ENCODE measurements around the gene MEIS2.
"Not testable (repeated sequence)": the region's sequence is repeated elsewhere in the genome, so short reads cannot be mapped to it uniquely, and the experiment has no call there.

MEIS2 gene

DNA sequence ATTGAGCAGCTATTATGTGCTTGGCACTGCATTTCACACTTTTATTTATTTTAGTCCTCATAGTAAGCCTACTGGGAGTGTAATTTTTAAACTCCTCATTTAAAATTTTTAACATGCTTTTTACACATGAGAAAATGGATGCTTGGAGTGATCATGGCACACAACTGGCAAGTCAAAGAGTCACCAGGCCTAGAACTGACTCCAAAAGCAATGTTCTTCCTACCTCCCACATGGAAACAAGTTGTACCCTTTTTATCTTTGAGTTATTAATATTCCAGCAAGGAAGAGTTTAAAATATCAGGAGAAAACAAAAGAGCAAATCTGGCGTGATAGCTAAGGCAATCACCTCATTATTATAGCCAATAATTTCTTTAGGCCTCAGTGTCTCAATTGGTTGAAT, 100.6 kb downstream of the MEIS2 start:
- DNase-seq = no peak

DNA sequence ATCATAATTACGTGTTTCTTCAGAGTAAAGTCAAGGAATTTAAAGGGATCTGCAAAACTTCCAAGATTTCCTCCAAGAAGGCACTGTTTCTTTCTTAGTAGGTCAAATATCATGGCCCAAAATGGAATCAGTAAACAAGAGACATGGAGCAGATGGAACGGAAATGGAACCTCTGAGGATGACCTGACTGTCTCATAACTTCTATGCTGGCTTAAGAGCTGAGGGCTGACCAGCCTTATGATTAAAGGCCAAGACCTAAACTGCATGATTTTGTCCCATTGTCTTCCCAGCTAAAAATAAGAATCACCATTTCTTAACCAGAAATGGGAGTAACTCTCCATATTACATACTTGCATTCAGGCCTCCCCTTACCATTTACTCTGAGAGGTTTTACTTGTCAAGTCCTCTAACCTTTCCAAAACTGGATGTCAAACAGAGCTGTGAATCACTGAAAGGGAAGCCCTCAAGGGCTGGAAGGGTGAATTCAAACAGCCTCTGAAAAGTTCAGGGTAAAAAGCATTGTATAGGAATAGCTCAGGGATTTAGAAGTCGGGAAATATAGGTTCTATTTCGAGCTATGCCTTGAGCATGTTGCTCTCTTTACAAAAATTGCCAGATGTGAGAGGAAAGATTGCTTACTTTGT, 103.7 kb downstream of the MEIS2 start:
- no peak for DNase-seq

DNA sequence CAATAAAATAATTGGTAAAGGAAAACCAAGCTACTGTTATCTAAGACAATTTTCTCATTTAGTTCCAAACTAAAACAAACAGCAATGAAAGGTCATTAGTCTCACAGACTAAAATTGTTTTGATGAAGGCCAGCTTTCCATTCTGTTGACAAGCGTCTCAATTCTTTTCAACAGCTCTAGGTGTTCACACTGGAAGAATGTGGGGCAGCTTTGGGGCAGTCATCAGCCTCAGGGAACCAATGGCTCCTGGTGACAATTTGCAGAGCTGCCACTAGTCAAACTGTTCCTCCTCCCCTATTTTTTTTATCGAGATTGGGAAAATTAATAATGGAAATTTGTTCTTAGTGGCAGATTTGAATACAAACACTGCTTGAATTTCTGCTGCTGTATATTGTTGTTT, 104.2 kb downstream of the MEIS2 start:
- DNase-seq = no peak

DNA sequence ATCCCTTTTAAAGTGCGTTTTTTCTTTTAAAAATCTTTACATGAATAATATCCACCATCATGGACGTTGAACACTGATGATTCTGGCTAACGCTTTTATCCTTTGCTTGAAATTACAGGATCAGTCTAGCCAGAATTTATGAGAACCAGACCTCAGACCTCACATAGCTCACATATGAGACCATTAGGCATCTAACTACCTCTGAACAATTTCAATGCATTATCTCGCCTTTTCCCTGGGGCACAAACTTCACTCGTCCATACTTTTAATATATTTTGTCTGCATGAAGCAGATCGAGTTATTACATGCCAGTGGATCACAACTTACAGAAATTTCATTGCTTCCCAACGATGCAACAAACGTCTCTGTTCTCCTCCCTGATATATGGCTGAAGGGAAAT, 105.6 kb downstream of the MEIS2 start:
- no peak for DNase-seq

DNA sequence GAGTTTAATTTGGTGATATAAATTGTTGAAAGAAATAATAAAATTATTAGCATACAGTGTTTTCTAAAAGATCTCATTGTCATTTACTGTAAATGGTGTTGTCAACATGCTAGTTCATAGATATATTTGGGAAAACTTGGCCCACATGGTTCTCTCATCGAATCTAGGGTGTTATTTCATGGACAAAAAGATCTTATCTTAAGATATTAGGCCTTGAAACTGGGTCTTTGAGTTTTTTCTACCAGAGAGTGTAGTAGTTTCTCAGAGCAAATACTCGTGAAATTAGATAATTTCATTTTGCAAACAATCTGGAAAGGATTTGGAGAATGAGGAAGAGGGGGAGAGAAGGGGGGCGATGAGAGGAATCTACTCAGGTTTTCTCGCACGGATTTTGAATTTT, 107.9 kb downstream of the MEIS2 start:
- no peak for DNase-seq

DNA sequence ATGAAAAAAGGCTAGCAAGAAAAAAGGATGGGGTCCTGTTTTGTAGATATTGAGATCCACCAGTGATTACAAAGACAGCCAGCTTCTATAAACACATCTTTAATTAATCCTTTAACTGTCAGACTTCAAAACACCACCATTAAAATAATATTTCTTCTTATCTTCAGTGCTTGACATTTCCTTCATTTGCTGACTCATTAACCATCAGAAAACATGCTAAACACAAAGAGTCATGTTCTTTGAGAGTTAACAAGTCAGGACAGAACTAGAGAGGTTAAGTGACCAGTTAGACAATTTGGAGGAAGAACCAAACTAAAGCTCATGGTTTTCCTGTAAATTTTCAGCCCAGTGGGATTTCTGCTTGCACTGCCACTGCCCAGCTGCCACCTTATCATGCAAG, 111.4 kb downstream of the MEIS2 start:
- DNase-seq = no peak

DNA sequence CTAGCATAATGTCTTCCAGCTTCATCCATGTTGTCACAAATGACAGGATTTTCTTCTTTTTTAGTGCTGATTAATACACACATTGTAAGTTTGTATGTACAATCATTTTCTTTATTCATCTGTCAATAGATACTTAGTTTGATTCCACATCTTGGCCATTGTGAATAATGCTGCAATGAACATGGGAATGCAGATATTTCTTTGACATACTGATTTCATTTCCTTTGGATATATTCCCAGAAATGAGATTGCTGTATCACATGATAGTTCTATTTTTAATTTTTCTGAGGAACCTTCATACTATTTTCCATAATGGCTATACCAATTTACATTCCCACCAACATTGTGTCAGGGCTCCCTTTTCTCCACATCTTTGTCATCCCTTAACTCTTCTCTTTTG, 117.9 kb downstream of the MEIS2 start:
- DNase-seq = no peak

DNA sequence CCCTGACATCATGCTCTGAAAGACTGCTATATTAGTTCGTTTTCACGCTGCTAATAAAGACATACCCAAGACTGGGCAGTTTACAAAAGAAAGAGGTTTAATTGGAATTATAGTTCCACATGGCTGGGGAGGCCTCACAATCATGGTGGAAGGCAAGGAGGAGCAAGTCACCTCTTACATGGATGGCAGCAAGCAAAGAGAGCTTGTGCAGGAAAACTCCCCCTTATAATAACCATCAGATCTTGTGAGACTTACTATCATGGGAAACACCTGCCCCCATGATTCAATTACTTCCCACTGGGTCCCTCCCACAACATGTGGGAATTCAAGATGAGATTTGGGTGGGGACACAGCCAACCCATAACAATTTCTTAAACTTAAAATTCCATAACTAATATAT, 120.1 kb downstream of the MEIS2 start:
- not testable (repeated sequence) for DNase-seq

DNA sequence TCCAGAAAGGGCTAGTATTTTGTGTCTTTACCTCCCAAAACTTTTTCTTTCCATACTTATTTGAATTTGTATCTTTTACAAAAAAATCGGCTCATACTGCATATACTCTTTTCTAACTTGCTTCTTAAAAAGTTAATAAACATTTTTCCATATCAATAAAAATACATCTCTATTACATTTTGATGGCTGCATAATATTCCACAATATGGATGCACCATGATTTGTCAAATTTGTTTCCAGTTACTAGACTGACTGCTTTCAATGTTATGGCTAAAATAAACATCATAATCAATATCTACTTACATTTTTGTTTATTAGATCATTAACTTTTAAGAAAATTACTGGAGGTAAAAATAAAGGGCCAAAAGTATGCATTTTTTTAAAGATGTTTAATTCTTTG, 121.7 kb downstream of the MEIS2 start:
- DNase-seq = no peak

DNA sequence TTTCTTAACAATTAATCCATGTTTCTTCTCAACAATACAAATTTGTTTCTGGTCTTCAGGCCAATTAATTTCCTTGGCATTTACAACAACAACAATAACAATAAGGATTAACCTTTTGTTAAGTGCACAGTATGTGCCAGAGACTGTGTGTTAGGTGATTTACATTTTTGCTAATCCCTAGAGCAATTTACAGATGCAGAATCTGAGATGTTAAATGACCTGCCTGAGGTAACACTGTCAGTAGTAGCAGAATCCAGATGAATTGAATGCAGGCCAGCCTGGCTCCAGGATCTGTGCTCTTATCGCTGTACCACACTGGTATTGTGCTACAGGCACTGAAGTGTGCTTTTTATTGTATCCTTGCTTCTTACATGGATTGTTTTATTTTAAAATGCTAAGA, 122.2 kb downstream of the MEIS2 start:
- no peak for DNase-seq

DNA sequence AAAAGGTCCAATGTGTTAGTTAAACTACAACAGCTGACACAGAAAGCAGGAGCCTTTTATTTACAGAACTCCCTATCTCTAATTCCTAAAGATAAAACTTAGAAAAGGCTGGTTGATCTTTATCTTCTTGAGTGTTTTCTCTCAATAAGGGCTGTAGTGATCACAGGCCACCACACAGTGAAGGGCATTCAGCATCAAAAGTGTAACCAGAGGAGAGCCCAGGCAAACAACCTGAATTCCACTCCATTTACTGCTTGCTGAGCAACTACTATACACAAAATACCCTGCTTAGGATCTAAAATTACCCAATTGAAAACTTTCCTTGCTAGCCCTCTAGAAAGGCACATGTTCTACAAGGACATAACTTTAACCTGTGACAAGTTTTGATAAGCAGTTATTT, 122.7 kb downstream of the MEIS2 start:
- DNase-seq = no peak

DNA sequence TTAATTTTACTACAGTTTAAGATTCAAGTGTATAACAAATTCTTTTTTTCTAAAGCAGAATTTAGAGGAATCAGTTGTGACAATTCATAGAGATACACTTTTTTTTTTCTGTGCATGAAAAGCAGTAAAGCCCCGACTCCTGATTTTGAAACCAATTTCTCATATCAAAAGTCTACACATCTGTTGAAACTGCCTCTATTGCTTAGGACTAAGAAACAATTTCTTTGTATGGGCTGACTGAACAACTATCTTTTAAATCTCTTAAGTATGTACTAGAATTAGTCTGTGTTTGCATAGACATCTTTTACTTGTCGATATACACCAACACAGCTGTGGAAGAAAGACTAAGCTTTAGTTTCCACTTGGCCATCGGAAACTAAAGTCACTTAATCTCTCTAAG, 127.6 kb downstream of the MEIS2 start:
- no peak for DNase-seq

DNA sequence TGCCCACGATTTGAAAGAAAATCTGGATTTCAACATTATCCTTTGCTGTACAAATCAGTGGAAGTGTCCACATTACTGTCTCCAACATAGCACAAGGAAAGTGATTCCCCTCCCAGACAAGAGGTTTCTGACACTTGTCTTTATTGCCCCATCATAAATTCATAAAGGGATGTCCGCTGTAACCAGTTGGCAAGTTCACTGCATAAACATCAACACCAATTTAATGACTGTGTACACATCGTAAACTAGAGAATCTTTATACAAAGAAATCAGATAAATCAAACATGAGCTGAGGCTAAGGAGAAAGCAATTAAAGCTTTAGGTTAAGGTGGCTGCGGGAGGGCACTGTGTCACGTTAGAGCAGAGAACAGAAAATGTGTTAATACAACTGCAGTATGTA, 129.8 kb downstream of the MEIS2 start:
- no peak for DNase-seq

DNA sequence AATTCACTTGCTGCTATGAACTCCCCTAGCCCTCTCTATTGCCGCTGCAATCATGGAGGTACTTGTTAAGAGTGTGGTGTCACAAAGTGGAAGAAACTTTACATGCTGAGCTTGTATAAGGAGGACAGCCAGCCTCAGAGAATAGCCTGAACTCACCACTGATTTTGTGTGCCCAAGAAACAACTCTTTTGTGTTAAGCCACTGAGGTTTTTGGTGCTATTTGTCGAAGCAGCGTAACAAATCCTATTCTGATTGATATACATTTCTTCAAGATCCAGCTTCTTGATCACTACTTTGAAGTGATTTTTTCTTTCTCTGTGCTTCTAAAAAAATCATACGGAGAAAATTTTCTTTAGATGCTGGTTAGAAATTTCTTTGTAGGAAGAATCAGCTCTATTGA, 132.4 kb downstream of the MEIS2 start:
- no peak for DNase-seq

DNA sequence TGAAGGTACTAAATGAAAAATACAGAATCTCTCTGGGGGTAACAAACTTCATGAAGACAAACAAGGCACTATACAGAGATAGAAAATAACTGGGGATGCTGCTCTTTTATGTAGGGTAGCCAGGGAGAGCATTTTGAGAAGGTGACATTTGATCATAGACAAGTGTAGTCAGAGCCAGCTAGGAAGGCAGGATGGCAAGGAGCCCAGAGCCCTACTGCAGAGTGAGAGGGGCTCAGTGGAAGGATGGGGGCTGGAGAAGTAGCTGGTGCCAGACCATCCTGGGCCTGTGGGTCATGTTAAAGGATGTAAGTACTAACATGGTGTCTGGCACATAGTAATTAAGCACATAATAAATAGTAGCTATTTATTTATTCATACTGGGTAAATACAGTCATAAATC, 133.6 kb downstream of the MEIS2 start:
- DNase-seq = no peak

DNA sequence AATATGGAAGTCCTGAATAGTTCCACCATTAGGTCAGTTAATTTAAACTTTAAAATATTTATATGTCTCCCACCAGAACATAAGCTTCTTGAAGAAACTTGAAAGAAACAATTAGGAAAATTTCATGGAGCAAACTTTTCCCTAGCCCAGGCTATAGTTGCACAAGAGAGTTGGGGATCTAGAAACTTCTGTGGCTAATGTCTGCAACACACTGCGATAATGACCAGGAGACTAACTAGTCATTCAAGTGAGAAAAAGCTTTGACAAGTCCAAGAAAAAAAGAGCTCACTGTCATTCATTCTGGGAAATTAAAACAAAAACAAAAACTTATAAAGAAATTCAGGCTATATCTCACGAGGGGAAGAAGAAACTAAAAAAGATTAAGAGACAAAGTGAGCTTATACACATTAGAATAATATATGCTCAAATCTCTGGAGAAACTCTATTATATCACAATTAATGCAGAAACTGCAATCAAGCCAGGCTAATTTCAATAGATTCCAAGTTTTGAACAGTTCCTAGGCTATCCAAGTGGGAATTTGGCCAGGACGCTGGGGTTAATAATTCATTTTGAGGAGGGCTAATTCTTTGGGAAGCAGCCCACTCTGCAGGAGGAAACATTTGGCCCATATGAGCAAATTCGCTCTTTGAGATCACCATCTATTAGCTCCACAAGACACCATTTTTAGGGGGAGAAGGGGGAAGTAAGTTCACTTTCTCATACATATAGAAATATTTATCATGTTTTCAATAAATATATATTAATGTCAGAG, 134.6 kb downstream of the MEIS2 start:
- DNase-seq = no peak

DNA sequence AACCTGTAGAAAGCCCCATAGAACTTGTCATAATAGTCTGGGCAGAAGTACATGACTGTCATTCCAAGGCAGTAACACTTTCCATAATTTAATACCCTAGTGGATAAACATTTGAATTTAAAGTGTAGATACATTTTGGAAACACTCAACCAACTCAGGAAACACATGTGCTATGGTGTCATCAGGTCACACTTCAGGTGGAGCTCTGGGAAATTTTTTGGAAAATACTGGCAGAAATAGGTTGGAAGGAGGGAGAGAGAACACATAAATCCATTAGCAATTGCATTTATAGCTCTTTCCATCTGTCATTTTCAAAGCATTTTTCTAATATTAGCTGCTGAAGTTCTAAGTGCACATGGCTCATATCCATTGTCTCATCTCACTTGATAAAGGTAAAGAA, 135.7 kb downstream of the MEIS2 start:
- DNase-seq = no peak

DNA sequence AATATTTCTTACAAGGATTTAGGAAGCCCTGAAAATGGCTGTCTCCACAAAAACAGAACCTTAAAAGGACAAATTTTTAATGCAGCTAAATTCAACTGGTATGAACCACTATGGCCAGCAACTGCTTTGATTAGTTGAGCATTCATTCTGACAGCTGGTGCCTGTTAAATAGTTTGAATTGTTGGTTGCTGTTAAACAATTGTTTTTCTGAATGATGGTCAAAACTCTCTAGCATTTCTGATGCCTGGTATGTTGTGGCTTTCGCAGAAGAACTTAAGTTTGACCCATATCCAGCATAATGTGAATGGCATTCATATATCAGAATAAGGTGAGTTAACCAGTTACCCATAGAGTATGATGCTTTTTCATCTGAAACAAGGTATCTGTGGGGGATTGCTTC, 138.4 kb downstream of the MEIS2 start:
- no peak for DNase-seq

DNA sequence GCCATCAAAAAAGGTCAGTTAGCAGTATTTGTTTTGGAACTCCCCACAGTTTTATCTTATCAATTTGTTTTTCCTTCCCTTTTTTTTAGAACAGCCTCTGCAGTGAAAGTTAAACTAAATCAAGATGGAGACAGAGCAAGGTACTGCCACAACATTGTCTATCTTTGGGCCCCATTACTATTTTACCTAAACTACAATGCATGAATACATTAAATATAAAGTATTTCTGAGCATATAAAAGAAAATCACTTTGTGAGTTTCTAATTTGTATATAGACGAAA, 139.5 kb downstream of the MEIS2 start:
- DNase-seq = no peak

DNA sequence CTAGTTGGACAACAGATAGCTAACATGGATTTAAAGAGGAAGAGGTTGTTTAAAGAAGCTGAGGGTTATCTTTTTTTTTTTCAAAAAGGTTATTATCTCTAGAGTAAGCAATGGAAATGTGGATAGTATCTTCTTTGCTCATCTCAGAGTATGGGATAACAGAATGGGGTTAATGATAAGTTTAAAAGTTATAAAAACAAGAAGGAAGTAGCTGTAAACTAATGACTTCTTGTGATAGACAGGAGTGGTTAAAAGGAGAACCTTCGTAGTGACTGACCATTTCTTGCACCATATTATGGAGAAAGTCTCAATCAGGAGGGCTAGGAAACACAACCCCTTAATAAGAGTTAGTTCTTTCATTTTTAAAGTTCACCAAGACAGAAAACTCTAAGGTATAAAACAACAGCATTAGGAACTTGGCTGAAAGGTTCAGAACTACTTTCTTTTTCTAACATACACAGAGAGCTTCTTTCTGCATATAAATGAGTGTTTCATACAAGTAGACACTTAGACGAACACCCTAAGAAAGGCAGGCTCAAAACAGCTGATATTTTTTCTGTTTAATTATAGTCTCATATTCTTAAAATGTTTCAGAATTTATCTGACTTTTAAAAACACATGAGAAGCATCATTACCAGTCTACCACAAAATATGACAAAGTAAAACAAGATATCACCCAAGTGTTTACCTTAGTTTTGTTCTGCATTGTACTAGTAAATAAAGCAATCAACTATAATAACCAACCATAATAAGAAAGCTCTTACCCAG, 140.0 kb downstream of the MEIS2 start:
- no peak for DNase-seq

DNA sequence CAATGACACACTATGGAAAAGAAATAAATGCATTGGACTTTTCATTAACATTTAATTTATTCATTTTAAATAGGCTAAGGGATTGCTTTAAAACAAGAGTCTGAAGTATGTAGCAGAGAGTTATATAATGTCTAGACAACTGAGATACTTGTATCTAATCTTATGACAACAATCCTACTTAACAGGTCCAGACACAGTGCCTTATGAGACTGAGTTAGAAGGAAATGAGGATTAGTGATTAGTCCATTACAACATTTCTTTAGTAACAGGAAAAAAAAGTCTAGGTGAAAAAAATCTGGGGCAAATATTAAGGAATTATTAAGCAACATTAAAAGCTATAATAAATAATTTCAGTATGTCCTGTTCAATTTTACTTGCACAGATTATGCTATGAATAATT, 140.6 kb downstream of the MEIS2 start:
- DNase-seq = no peak

DNA sequence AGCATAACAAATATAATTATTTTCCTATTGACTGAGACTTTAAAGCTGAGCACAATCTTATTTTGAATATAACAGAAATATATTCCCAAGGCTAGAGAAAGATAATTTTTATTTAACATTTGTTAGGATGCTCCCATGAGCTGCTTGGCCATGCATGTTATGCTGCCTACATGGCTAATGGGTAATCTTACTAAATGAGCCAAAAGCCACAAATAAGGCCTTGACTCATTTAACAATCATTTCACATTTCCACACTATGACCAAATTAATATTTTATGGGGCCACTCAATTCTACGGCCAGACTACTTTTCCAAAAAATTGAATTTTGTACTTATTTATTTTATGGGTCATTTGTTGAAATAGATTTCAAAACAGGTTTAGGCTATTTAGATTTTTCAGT, 141.7 kb downstream of the MEIS2 start:
- DNase-seq = no peak

DNA sequence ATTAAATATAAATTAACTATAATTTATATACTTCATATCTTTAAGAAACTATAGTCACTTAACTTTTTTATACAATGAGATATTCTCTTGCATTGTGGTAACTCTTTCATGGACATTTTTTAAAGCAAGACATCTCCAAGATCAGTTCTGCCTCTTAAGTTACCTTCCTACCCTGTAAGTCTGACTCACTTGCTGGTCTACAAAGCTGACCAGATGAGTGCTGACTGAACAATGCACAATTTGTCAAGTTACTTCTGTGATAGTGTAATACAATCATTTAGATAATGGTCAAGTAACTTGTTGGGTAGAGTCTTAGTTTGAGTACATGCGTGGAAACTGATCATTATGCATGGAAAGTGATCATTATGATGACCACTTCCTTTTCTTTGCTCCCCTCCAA, 145.9 kb downstream of the MEIS2 start:
- no peak for DNase-seq

DNA sequence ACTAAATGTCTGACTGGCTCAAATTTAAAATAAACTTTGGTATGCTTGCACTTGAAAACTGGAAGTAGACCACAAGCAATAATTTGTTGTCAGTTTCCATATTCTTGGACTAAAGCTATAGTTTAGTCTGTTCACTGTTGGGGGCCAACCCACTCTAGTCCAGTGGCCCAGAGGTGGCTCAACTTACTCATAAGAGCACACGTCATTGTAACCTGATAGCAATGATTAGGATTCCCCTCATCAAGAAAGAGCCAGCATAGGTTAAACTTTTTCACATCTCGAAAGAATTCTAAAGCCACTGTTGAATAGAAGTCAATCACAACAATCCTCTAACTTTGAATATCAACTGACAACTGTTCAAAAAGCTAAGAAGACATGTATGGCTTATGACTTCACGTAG, 147.0 kb downstream of the MEIS2 start:
- DNase-seq = no peak
